Measurements from ENCODE around the gene RYR2.

DNA sequence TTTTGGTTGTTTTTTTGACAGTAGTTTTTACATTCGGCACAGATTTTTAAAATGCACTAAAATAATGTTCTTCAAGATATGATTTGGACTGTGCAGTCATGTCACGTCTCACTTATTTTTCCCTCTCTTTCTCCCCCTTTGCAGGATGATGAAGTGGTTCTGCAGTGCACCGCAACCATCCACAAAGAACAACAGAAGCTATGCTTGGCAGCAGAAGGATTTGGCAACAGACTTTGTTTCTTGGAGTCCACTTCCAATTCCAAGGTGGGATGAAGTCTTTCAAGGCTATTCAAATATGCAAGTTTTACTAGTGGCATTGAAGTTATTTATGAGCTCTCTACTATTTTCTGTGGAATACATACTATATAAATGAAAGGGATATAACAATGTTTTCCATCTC lies 228.4 kb downstream of the RYR2 start:
- TF ChIP-seq, protein P1, sequence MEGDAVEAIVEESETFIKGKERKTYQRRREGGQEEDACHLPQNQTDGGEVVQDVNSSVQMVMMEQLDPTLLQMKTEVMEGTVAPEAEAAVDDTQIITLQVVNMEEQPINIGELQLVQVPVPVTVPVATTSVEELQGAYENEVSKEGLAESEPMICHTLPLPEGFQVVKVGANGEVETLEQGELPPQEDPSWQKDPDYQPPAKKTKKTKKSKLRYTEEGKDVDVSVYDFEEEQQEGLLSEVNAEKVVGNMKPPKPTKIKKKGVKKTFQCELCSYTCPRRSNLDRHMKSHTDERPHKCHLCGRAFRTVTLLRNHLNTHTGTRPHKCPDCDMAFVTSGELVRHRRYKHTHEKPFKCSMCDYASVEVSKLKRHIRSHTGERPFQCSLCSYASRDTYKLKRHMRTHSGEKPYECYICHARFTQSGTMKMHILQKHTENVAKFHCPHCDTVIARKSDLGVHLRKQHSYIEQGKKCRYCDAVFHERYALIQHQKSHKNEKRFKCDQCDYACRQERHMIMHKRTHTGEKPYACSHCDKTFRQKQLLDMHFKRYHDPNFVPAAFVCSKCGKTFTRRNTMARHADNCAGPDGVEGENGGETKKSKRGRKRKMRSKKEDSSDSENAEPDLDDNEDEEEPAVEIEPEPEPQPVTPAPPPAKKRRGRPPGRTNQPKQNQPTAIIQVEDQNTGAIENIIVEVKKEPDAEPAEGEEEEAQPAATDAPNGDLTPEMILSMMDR (IDR thresholded peaks at IDR 0.05; ENCODE audit: low read length), result no peak
- no peak for TF ChIP-seq EZH2 (IDR thresholded peaks at IDR 0.05; ENCODE audit: borderline replicate concordance, low read length)
